ENCODE results near the gene TRIM46.
A peak's percentile ranks its signal among the peaks of the same experiment; 100 is the strongest.

- no peak for TF ChIP-seq SP1 (IDR thresholded peaks at IDR 0.05)
- TF ChIP-seq SP1 (CRISPR knock-in tag; IDR thresholded peaks at IDR 0.05): peak; percentile 45
- TF ChIP-seq WIZ (CRISPR knock-in tag; IDR thresholded peaks at IDR 0.05): peak; percentile 44
- peak; percentile 100 for TF ChIP-seq MTF1 (CRISPR knock-in tag; IDR thresholded peaks at IDR 0.05)
- TF ChIP-seq ZNF121 (CRISPR knock-in tag; IDR thresholded peaks at IDR 0.05): peak; percentile 82
- TF ChIP-seq ZNF263 (CRISPR knock-in tag; IDR thresholded peaks at IDR 0.05): peak; percentile 95
- TF ChIP-seq ZNF510 (CRISPR knock-in tag; IDR thresholded peaks at IDR 0.05; ENCODE audit: low read depth): peak; percentile 62
- TF ChIP-seq CHD2 (IDR thresholded peaks at IDR 0.05; ENCODE audit: low read depth, low read length): no peak
- TF ChIP-seq SIN3A (IDR thresholded peaks at IDR 0.05; ENCODE audit: borderline replicate concordance, low read depth, low read length): peak; percentile 91
- TF ChIP-seq POLR2AphosphoS5 (IDR thresholded peaks at IDR 0.05; ENCODE audit: low read depth, low read length): no peak; the same call in 1 of the 2 replicates
- TF ChIP-seq, protein P1, sequence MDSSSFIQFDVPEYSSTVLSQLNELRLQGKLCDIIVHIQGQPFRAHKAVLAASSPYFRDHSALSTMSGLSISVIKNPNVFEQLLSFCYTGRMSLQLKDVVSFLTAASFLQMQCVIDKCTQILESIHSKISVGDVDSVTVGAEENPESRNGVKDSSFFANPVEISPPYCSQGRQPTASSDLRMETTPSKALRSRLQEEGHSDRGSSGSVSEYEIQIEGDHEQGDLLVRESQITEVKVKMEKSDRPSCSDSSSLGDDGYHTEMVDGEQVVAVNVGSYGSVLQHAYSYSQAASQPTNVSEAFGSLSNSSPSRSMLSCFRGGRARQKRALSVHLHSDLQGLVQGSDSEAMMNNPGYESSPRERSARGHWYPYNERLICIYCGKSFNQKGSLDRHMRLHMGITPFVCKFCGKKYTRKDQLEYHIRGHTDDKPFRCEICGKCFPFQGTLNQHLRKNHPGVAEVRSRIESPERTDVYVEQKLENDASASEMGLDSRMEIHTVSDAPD (CRISPR knock-in tag; IDR thresholded peaks at IDR 0.05): peak; percentile 92
- TF ChIP-seq ZNF761 (CRISPR knock-in tag; conservative IDR thresholded peaks at IDR 0.05): peak; percentile 97
- peak; percentile 98 for TF ChIP-seq HDAC1 (CRISPR knock-in tag; IDR thresholded peaks at IDR 0.05)
- TF ChIP-seq MAZ (IDR thresholded peaks at IDR 0.05; ENCODE audit: borderline replicate concordance, low read depth, low read length): peak; percentile 80
- TF ChIP-seq MAZ (CRISPR knock-in tag; IDR thresholded peaks at IDR 0.05; ENCODE audit: low read depth): peak; percentile 97
- TF ChIP-seq ZNF547 (CRISPR knock-in tag; IDR thresholded peaks at IDR 0.05): peak; percentile 96
These were observed 47.6 kb upstream of the TRIM46 start for GRCh38 chr1:155125946-155126555.
